ENCODE measurements around the gene UBXN1. TPM values are rescaled to one million over a fixed set of nuclear protein-coding genes. Genes with fewer than 3 reads are reported as not detected.
A peak's percentile ranks its signal among the peaks of the same experiment; 100 is the strongest.

Gene UBXN1
- total RNA-seq, 3 donors from 2014 or later = 204 to 248 (median 239) TPM

- intact Hi-C loops (cut with DNase I; ENCODE audit: low total_unique reads) = no loop called here
- DNase-seq (ENCODE audit: low spot score in 2 of 2) = no peak
- H3K4me1 ChIP-seq = no peaks in the 10 kb centered on the region
- TF ChIP-seq POLR2A (IDR thresholded peaks at IDR 0.05) (no peak), POLR2AphosphoS5 (IDR thresholded peaks at IDR 0.05) (no peak)
- TF ChIP-seq, protein P1, sequence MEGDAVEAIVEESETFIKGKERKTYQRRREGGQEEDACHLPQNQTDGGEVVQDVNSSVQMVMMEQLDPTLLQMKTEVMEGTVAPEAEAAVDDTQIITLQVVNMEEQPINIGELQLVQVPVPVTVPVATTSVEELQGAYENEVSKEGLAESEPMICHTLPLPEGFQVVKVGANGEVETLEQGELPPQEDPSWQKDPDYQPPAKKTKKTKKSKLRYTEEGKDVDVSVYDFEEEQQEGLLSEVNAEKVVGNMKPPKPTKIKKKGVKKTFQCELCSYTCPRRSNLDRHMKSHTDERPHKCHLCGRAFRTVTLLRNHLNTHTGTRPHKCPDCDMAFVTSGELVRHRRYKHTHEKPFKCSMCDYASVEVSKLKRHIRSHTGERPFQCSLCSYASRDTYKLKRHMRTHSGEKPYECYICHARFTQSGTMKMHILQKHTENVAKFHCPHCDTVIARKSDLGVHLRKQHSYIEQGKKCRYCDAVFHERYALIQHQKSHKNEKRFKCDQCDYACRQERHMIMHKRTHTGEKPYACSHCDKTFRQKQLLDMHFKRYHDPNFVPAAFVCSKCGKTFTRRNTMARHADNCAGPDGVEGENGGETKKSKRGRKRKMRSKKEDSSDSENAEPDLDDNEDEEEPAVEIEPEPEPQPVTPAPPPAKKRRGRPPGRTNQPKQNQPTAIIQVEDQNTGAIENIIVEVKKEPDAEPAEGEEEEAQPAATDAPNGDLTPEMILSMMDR (IDR thresholded peaks at IDR 0.05) = no peak
- peak overlapping the region; percentile 35 to 56 (median 38) for H3K4me3 ChIP-seq
- H3K27me3 ChIP-seq = no peaks in the 10 kb centered on the region
- no peaks in the 10 kb centered on the region for H3K36me3 ChIP-seq
- peak overlapping the region; percentile 40 to 82 for H3K27ac ChIP-seq
- H3K9me3 ChIP-seq = no peaks in the 10 kb centered on the region
These were observed 9.6 kb upstream of the UBXN1 start for GRCh38 chr11:62688491-62688890.

GRCh38 chr11:62687508-62688396 lies 8.9 kb upstream of the UBXN1 start:
- peak overlapping the region; percentile 40 to 82 for H3K27ac ChIP-seq
- TF ChIP-seq, protein P1 (IDR thresholded peaks at IDR 0.05) = no peak
- TF ChIP-seq POLR2AphosphoS5 (IDR thresholded peaks at IDR 0.05) (no peak), POLR2A (IDR thresholded peaks at IDR 0.05) (no peak)
- H3K36me3 ChIP-seq = no peaks in the 10 kb centered on the region
- H3K27me3 ChIP-seq = no peaks in the 10 kb centered on the region
- intact Hi-C loops (cut with DNase I; ENCODE audit: low total_unique reads) = no loop called here
- H3K4me1 ChIP-seq = no peaks in the 10 kb centered on the region
- DNase-seq (ENCODE audit: low spot score in 2 of 2) = no peak
- no peaks in the 10 kb centered on the region for H3K9me3 ChIP-seq
- H3K4me3 ChIP-seq = peak overlapping the region; percentile 35 to 56 (median 38)

DNA sequence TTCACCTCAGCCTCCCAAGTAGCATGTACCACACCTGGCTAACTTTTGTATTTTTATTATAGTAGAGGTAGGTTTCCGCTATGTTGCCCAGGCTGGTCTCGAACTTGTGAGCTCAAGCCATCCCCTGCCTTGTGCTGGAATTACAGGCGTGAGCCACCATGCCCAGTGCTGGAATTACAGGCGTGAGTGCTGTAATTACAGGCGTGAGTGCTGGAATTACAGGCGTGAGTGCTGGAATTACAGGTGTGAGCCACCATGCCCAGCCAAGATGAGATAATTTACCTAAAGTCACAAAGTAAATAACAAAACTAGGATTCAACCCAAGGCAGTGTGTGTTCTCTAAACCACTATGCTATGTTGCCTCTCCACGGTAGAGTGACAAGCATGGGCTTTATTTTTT lies 3.6 kb upstream of the UBXN1 start:
- Histone ChIP-seq H3K27me3 (no peaks in the 10 kb centered on the region), H3K4me3 (no peak overlapping the region), H3K36me3 (no peaks in the 10 kb centered on the region), H3K27ac (no peak overlapping the region), H3K9me3 (no peaks in the 10 kb centered on the region), H3K4me1 (peaks cover 3 to 8% of the 10 kb centered on the region in 2 donors)
- intact Hi-C loops (cut with DNase I; ENCODE audit: low total_unique reads) = no loop called here
- no peak for DNase-seq (ENCODE audit: low spot score in 2 of 2)
- TF ChIP-seq POLR2AphosphoS5 (IDR thresholded peaks at IDR 0.05) (no peak), POLR2A (IDR thresholded peaks at IDR 0.05) (no peak)
- TF ChIP-seq, protein P1 (IDR thresholded peaks at IDR 0.05) = no peak

DNA sequence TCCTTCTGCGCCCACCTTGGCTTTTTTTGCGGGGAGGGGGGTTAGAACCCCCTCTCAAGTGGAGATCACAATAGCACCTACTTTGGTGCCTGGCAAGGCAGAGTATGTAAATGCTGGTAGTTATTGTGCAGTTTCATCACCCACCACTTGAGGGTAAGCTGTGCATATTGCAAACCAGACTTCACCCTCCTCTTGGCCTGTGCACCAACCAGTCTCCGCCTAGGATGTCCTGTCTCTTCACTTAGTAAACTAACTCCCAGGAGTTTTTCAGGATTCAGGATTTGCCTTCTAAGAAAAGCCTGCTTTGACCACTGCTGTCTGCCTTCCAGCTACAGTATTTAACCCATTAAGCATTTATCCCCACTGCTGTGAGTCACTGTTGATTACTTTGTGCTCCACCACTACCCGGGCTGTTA lies 2.0 kb upstream of the UBXN1 start:
- Histone ChIP-seq H3K4me1 (peaks cover 3 to 8% of the 10 kb centered on the region in 2 donors), H3K27me3 (no peaks in the 10 kb centered on the region), H3K4me3 (no peak overlapping the region), H3K27ac (peak overlapping the region; percentile 25 to 62), H3K9me3 (no peaks in the 10 kb centered on the region), H3K36me3 (no peaks in the 10 kb centered on the region)
- intact Hi-C loops (cut with DNase I; ENCODE audit: low total_unique reads) = no loop called here
- TF ChIP-seq POLR2AphosphoS5 (IDR thresholded peaks at IDR 0.05) = no peak
- no peak for TF ChIP-seq POLR2A (IDR thresholded peaks at IDR 0.05)
- TF ChIP-seq, protein P1 (IDR thresholded peaks at IDR 0.05) = peak; percentile 38 to 63 (median 57)
- DNase-seq (ENCODE audit: low spot score in 2 of 2) = no peak

GRCh38 chr11:62678433-62678769 lies 472 bp downstream of the UBXN1 start:
- Histone ChIP-seq H3K27me3 (no peaks in the 10 kb centered on the region), H3K27ac (peak overlapping the region; percentile 92 to 93), H3K4me1 (peaks cover 3 to 8% of the 10 kb centered on the region in 2 donors), H3K9me3 (no peaks in the 10 kb centered on the region), H3K4me3 (peak overlapping the region; percentile 85 to 98 (median 98)), H3K36me3 (no peaks in the 10 kb centered on the region)
- DNase-seq (ENCODE audit: low spot score in 2 of 2) = no peak
- intact Hi-C loops (cut with DNase I; ENCODE audit: low total_unique reads) = loop anchor here (5.0 kb wide), 1 partner anchor 861 kb away; the partner anchor contains the start of gene FADS1
- TF ChIP-seq POLR2A (IDR thresholded peaks at IDR 0.05) = no peak
- TF ChIP-seq POLR2AphosphoS5 (IDR thresholded peaks at IDR 0.05) = no peak
- TF ChIP-seq, protein P1 (IDR thresholded peaks at IDR 0.05) = no peak

All from breast epithelium (tissue), 4 donors.